K562 (cell line): Measurements from ENCODE around the gene GPR152. TPM values are rescaled to one million over a fixed set of nuclear protein-coding genes. Genes with fewer than 3 reads are reported as not detected.

Experiments
- BACH1 ChIP-seq: fragments of 200-800 bp; sonication (Bioruptor generic); IDR thresholded peaks from 2 replicates; pipeline ENCODE4 v1.6.1; 2016; ENCODE audit warnings: missing genetic modification characterization, missing compliant biosample characterization
- CREM ChIP-seq: IDR thresholded peaks from 2 replicates; pipeline ENCODE4 v1.6.1; 2014; ENCODE audit warnings: antibody characterized with exemption, low read depth
- CXXC5 ChIP-seq: fragments of 250-450 bp; sonication (Bioruptor Pico); IDR thresholded peaks from 2 replicates; pipeline ENCODE4 v1.8.0; 2022; ENCODE audit warnings: inconsistent platforms, mild to moderate bottlenecking, moderate library complexity
- E2F3 ChIP-seq: fragments of 250-450 bp; sonication (Bioruptor Pico); IDR thresholded peaks from 2 replicates; pipeline ENCODE4 v1.4.0; 2020; ENCODE audit warnings: mild to moderate bottlenecking
- FOSL1 ChIP-seq: fragments of 200-800 bp; sonication (Bioruptor generic); conservative IDR thresholded peaks from 2 replicates; pipeline ENCODE4 v1.6.1; 2016; ENCODE audit warnings: missing genetic modification characterization, missing compliant biosample characterization
- GTF2F1 ChIP-seq: IDR thresholded peaks from 2 replicates; pipeline ENCODE4 v1.6.1; 2011; ENCODE audit warnings: low read depth, low read length, improper control_type of control experiment
- LCOR ChIP-seq: sonication (generic); formaldehyde crosslinking; IDR thresholded peaks from 2 replicates; pipeline ENCODE4 v1.8.0; 2022; ENCODE audit warnings: mild to moderate bottlenecking, missing genetic modification reagents
- MAZ ChIP-seq, 2 experiments: fragments of 450-650 bp in 1 of 2; sonication (generic) in 1 of 2; formaldehyde crosslinking; IDR thresholded peaks in 1 of 2; conservative IDR thresholded peaks in 1 of 2; 2 replicates each; pipeline versions ENCODE4 v1.4.0 to v1.5.0; 2020; ENCODE audit warnings: mild to moderate bottlenecking in 1 of 2, missing genetic modification reagents in 1 of 2
- MNT ChIP-seq, 2 experiments: fragments of 450-650 bp; conservative IDR thresholded peaks; 2 replicates each; pipeline ENCODE4 v1.6.1; 2017; ENCODE audit warnings: mild to moderate bottlenecking in 2 of 2, moderate library complexity in 2 of 2
- MXD1 ChIP-seq: fragments of 250-450 bp; sonication (Bioruptor Pico); IDR thresholded peaks from 2 replicates; pipeline ENCODE4 v1.8.0; 2021; ENCODE audit warnings: borderline replicate concordance, mild to moderate bottlenecking, moderate library complexity; ENCODE audit not compliant: poor library complexity, severe bottlenecking
- NR4A1 ChIP-seq, 2 experiments: fragments of 250-450 bp in 1 of 2; fragments of 450-650 bp in 1 of 2; sonication (Bioruptor Pico) in 1 of 2; IDR thresholded peaks; 2 replicates each; pipeline versions ENCODE4 v1.4.0 to v1.6.1; 2016 to 2020; ENCODE audit warnings: mild to moderate bottlenecking in 2 of 2, missing compliant biosample characterization in 1 of 2, missing genetic modification characterization in 1 of 2, moderate library complexity in 1 of 2
- RAD21 ChIP-seq, 2 experiments: fragments of 250-450 bp in 1 of 2; fragments of 450-650 bp in 1 of 2; sonication (Bioruptor Pico) in 1 of 2; formaldehyde crosslinking in 1 of 2; IDR thresholded peaks in 1 of 2; conservative IDR thresholded peaks in 1 of 2; 2 replicates each; pipeline versions ENCODE4 v1.4.0 to v1.8.0; 2020 to 2022; ENCODE audit warnings: mild to moderate bottlenecking in 2 of 2, moderate library complexity in 1 of 2
- RB1 ChIP-seq: fragments of 450-650 bp; IDR thresholded peaks from 2 replicates; pipeline ENCODE4 v1.6.1; 2017; ENCODE audit warnings: low read depth, mild to moderate bottlenecking
- ZBTB1 ChIP-seq: sonication (generic); formaldehyde crosslinking; IDR thresholded peaks from 2 replicates; pipeline ENCODE4 v1.8.1; 2023; ENCODE audit warnings: missing genetic modification reagents, low read depth, mild to moderate bottlenecking, borderline replicate concordance
- ZFX ChIP-seq: sonication (generic); formaldehyde crosslinking; IDR thresholded peaks from 2 replicates; pipeline ENCODE4 v1.8.0; 2022; ENCODE audit warnings: mild to moderate bottlenecking, missing genetic modification reagents, moderate library complexity
- ZNF592 ChIP-seq: fragments of 450-650 bp; IDR thresholded peaks from 2 replicates; pipeline ENCODE4 v1.6.1; 2017; ENCODE audit warnings: antibody characterized with exemption, mild to moderate bottlenecking
- ZNF639 ChIP-seq, 2 experiments: fragments of 200-800 bp in 1 of 2; sonication (Bioruptor generic) in 1 of 2; sonication (generic) in 1 of 2; formaldehyde crosslinking in 1 of 2; IDR thresholded peaks in 1 of 2; conservative IDR thresholded peaks in 1 of 2; 2 replicates each; pipeline versions ENCODE4 v1.5.0 to v1.6.1; 2016 to 2020; ENCODE audit warnings: missing compliant biosample characterization in 1 of 2, missing genetic modification characterization in 1 of 2, missing genetic modification reagents in 1 of 2
- polyA plus RNA-seq, 8 experiments: library from polyadenylated mRNA; depleted of rRNA in 4 of 8; stranded (reverse) in 5 of 8; unstranded in 3 of 8; fragments of >200 nt; fragmentation: Nextera tagmentation in 2 of 8; fragmentation: Illumina TruSeq in 1 of 8; extraction: Ambion mirVana in 2 of 8; extraction: Trizol in 1 of 8; gene quantifications; 2 replicates each; pipeline versions ENCODE4 v1.2.1 to v1.2.3, GENCODE V29; 2011 to 2014; ENCODE audit warnings: inconsistent platforms in 1 of 8, missing spikeins in 1 of 8
- total RNA-seq, 7 experiments: library from RNA; depleted of rRNA in 6 of 7; stranded (reverse); fragments of >200 nt in 6 of 7; fragmentation: Illumina TruSeq in 2 of 7; extraction: Trizol in 2 of 7; gene quantifications; 2 replicates each; pipeline versions ENCODE4 v1.2.1 to v1.2.3, GENCODE V29; 2011 to 2021; ENCODE audit warnings: low replicate concordance in 1 of 7

Gene GPR152
- total and polyA plus RNA-seq, 9 of the 15 experiments (the other 6 are each of a cell fraction or from before 2014, with no cell fraction given): not detected

- TF ChIP-seq E2F3 (CRISPR knock-in tag) (peak; percentile 20; the same call in 1 of the 2 replicates), ZNF592 (peak; percentile 83), MXD1 (CRISPR knock-in tag) (no peak), ZNF639 (CRISPR knock-in tag; conservative IDR thresholded peaks at IDR 0.05 in 1 of 2, IDR thresholded peaks at IDR 0.05 in 1 of 2) (0 out of 4 replicates have a peak, but pooled peaks of 1 of the 2 experiments have one; percentile 29), MNT (conservative IDR thresholded peaks at IDR 0.05) (0 out of 4 replicates have a peak, but pooled peaks of 1 of the 2 experiments have one; percentile 24), LCOR (CRISPR knock-in tag) (no peak), CREM (peak; percentile 88), NR4A1 (CRISPR knock-in tag; IDR thresholded peaks at IDR 0.05) (no peak), NR4A1 (tag; IDR thresholded peaks at IDR 0.05) (peak; percentile 72; the same call in 1 of the 2 replicates), MAZ (CRISPR knock-in tag; conservative IDR thresholded peaks at IDR 0.05 in 1 of 2, IDR thresholded peaks at IDR 0.05 in 1 of 2) (peak; percentile 68 to 78; a peak in 2 of 4 replicates), ZBTB1 (CRISPR knock-in tag) (no peak), FOSL1 (tag) (no peak), BACH1 (no peak), RB1 (peak; percentile 80; the same call in 1 of the 2 replicates), RAD21 (CRISPR knock-in tag; conservative IDR thresholded peaks at IDR 0.05 in 1 of 2, IDR thresholded peaks at IDR 0.05 in 1 of 2) (0 out of 4 replicates have a peak, but pooled peaks of 1 of the 2 experiments have one; percentile 9), GTF2F1 (peak; percentile 73; the same call in 1 of the 2 replicates), ZFX (CRISPR knock-in tag) (peak; percentile 70), CXXC5 (CRISPR knock-in tag) (peak; percentile 89)
Measured at GRCh38 chr11:67420646-67421429, 31.7 kb downstream of the GPR152 start (continued).
